Mesenchymal stem cell (in vitro differentiated cells and primary cell): ENCODE data around the gene SERPINC1.

Experiments used
- DNase-seq: peaks from one replicate; pipeline ENCODE4 v3.0.0-alpha.2; 2013
- H2AFZ ChIP-seq: one replicate; pipeline ENCODE4 v1.6.1; 2013; ENCODE audit warnings: low read depth, mild to moderate bottlenecking, control low read depth, inconsistent platforms, low read length, moderate library complexity
- H2AK5ac ChIP-seq: 2 replicates; pipeline ENCODE4 v1.6.1; 2013; ENCODE audit warnings: low read length, moderate library complexity, mild to moderate bottlenecking, inconsistent platforms; ENCODE audit not compliant: severe bottlenecking
- H2BK120ac ChIP-seq: one replicate; pipeline ENCODE4 v1.6.1; 2013; ENCODE audit warnings: low read depth, mild to moderate bottlenecking, inconsistent platforms, low read length, moderate library complexity
- H2BK12ac ChIP-seq, 2 experiments: one replicate each; pipeline ENCODE4 v1.6.1; 2013; ENCODE audit warnings: inconsistent platforms in 2 of 2, low read length in 2 of 2, mild to moderate bottlenecking in 2 of 2, moderate library complexity in 2 of 2, control low read depth in 1 of 2
- H2BK15ac ChIP-seq: one replicate; pipeline ENCODE4 v1.6.1; 2013; ENCODE audit warnings: mild to moderate bottlenecking, low read depth, inconsistent platforms; ENCODE audit not compliant: poor library complexity, severe bottlenecking
- H2BK5ac ChIP-seq: 2 replicates; pipeline ENCODE4 v1.6.1; 2013; ENCODE audit warnings: low read depth, mild to moderate bottlenecking, low read length, control low read depth, inconsistent platforms; ENCODE audit not compliant: poor library complexity, severe bottlenecking
- H3K14ac ChIP-seq, 2 experiments: one replicate each; pipeline ENCODE4 v1.6.1; 2013; ENCODE audit warnings: inconsistent platforms in 2 of 2, low read length in 2 of 2, control low read depth in 1 of 2, mild to moderate bottlenecking in 1 of 2, moderate library complexity in 1 of 2
- H3K18ac ChIP-seq, 2 experiments: one replicate each; pipeline ENCODE4 v1.6.1; 2013; ENCODE audit warnings: inconsistent platforms in 2 of 2, low read length in 2 of 2, control low read depth in 1 of 2, low read depth in 1 of 2, mild to moderate bottlenecking in 1 of 2
- H3K23ac ChIP-seq, 2 experiments: one replicate each; pipeline ENCODE4 v1.6.1; 2013; ENCODE audit warnings: inconsistent platforms in 2 of 2, low read length in 2 of 2, mild to moderate bottlenecking in 2 of 2, moderate library complexity in 2 of 2, control low read depth in 1 of 2
- H3K27ac ChIP-seq: 2 replicates; pipeline ENCODE4 v1.5.1; 2013; ENCODE audit warnings: mild to moderate bottlenecking, moderate library complexity, low read length, control low read depth, inconsistent platforms; ENCODE audit not compliant: poor library complexity, severe bottlenecking
- H3K27me3 ChIP-seq, 2 experiments: 2 replicates each; pipeline versions ENCODE4 v1.6.1 to v1.7.0; 2013; ENCODE audit warnings: low read length in 2 of 2, mild to moderate bottlenecking in 2 of 2, moderate library complexity in 2 of 2, control low read depth in 1 of 2, inconsistent platforms in 1 of 2; ENCODE audit not compliant: control insufficient read depth in 1 of 2, insufficient read depth in 1 of 2
- H3K36me3 ChIP-seq, 2 experiments: 2 replicates each; pipeline versions ENCODE4 v1.6.1 to v1.7.0; 2013; ENCODE audit warnings: low read length in 2 of 2, control low read depth in 1 of 2, inconsistent platforms in 1 of 2, low read depth in 1 of 2, mild to moderate bottlenecking in 1 of 2; ENCODE audit not compliant: insufficient read depth in 2 of 2, control insufficient read depth in 1 of 2
- H3K4ac ChIP-seq, 2 experiments: one replicate each; pipeline ENCODE4 v1.6.1; 2013; ENCODE audit warnings: inconsistent platforms in 2 of 2, low read length in 2 of 2, mild to moderate bottlenecking in 2 of 2, moderate library complexity in 2 of 2, control low read depth in 1 of 2, low read depth in 1 of 2
- H3K4me1 ChIP-seq: 2 replicates; pipeline ENCODE4 v1.6.1; 2013; ENCODE audit warnings: low read depth, low read length, control low read depth; ENCODE audit not compliant: control insufficient read depth, insufficient read depth
- H3K4me2 ChIP-seq: 2 replicates; pipeline ENCODE4 v1.6.1; 2013; ENCODE audit warnings: low read length, mild to moderate bottlenecking, inconsistent platforms; ENCODE audit not compliant: poor library complexity, severe bottlenecking
- H3K4me3 ChIP-seq, 2 experiments: 2 replicates each; pipeline versions ENCODE4 v1.5.1 to v1.7.0; 2013; ENCODE audit warnings: low read length in 2 of 2, mild to moderate bottlenecking in 2 of 2, control low read depth in 1 of 2, low read depth in 1 of 2; ENCODE audit not compliant: insufficient read depth in 1 of 2
- H3K79me1 ChIP-seq: replicated peaks from 2 replicates; pipeline ENCODE4 v1.6.1; 2013; ENCODE audit warnings: mild to moderate bottlenecking, control low read depth, low read length, inconsistent platforms; ENCODE audit not compliant: poor library complexity, severe bottlenecking
- H3K9ac ChIP-seq: 2 replicates; pipeline ENCODE4 v1.7.0; 2013; ENCODE audit warnings: mild to moderate bottlenecking, low read length, moderate library complexity
- H3K9me3 ChIP-seq: 2 replicates; pipeline ENCODE4 v1.7.0; 2013; ENCODE audit warnings: mild to moderate bottlenecking, low read length; ENCODE audit not compliant: control insufficient read depth
- H4K8ac ChIP-seq: one replicate; pipeline ENCODE4 v1.6.1; 2013; ENCODE audit warnings: inconsistent platforms, mild to moderate bottlenecking, low read length, moderate library complexity
- H4K91ac ChIP-seq: one replicate; pipeline ENCODE4 v1.6.1; 2013; ENCODE audit warnings: mild to moderate bottlenecking, low read length, inconsistent platforms
- WGBS: methylation state at CpG from one replicate; pipeline ENCODE4 v1.1.7; 2013; ENCODE audit warnings: mixed read lengths; 5-methylcytosine and 5-hydroxymethylcytosine counted together

Gene SERPINC1

GRCh38 chr1:173867753-173868265 is 49.3 kb downstream of the SERPINC1 start, which contains the start of gene GAS5:
GAS5 (minus strand) TSS chr1:173867989.
- peak within 1 kb of the TSS in 1 of 2 experiments; percentile 99 for H3K14ac ChIP-seq
- H2AFZ ChIP-seq, result peak within 1 kb of the TSS; percentile 77
- H3K27me3 ChIP-seq, result no peaks in the 10 kb centered on the region
- peaks cover 18% of the 10 kb centered on the region for H3K79me1 ChIP-seq
- no peaks in the 10 kb centered on the region for H3K9me3 ChIP-seq
- peak within 1 kb of the TSS; percentile 93 for H2BK5ac ChIP-seq
- no peaks in the 10 kb centered on the region for H3K4me1 ChIP-seq
- H3K4me3 ChIP-seq, result peak within 1 kb of the TSS; percentile 82 to 91
- peak within 1 kb of the TSS; percentile 18 to 89 for H2BK12ac ChIP-seq
- H2AK5ac ChIP-seq, result peak within 1 kb of the TSS; percentile 72
- peak within 1 kb of the TSS; percentile 94 for H4K8ac ChIP-seq
- H4K91ac ChIP-seq, result peak within 1 kb of the TSS; percentile 96
- peak within 1 kb of the TSS; percentile 81 for H3K4me2 ChIP-seq
- peaks cover 17 to 60% of the 10 kb centered on the region in 2 experiments for H3K36me3 ChIP-seq
- H3K9ac ChIP-seq, result peak within 1 kb of the TSS; percentile 92
- peak within 1 kb of the TSS; percentile 91 to 97 for H3K4ac ChIP-seq
- peak within 1 kb of the TSS; percentile 81 for H3K27ac ChIP-seq
- H3K23ac ChIP-seq, result peak within 1 kb of the TSS in 1 of 2 experiments; percentile 27
- DNase-seq, result peak; percentile 100
- H2BK15ac ChIP-seq, result peak within 1 kb of the TSS; percentile 86
- H2BK120ac ChIP-seq, result peak within 1 kb of the TSS; percentile 92
- WGBS, result 2% methylated on average over 18 of the region's 30 CpGs
- H3K18ac ChIP-seq, result peak within 1 kb of the TSS; percentile 98 to 100

- Histone ChIP-seq H2BK120ac (no peak overlapping the region), H3K4me3 (peak overlapping the region; percentile 72 to 91), H3K27me3 (no peaks in the 10 kb centered on the region), H3K9me3 (no peaks in the 10 kb centered on the region), H3K79me1 (peaks cover 17% of the 10 kb centered on the region), H3K23ac (peak overlapping the region in 1 of 2 experiments; percentile 27), H3K4ac (peak overlapping the region in 1 of 2 experiments; percentile 81), H2BK12ac (no peak overlapping the region), H3K27ac (peak overlapping the region; percentile 81), H2AFZ (no peak overlapping the region), H2AK5ac (peak overlapping the region; percentile 69), H4K91ac (peak overlapping the region; percentile 66), H2BK5ac (no peak overlapping the region), H3K9ac (peak overlapping the region; percentile 92), H2BK15ac (no peak overlapping the region), H3K14ac (peak overlapping the region in 1 of 2 experiments; percentile 45), H3K4me2 (peak overlapping the region; percentile 79), H3K36me3 (peaks cover 23 to 65% of the 10 kb centered on the region in 2 experiments), H3K18ac (peak overlapping the region; percentile 76 to 92), H4K8ac (peak overlapping the region; percentile 70), H3K4me1 (no peaks in the 10 kb centered on the region)
- WGBS, result under 1% methylated on average over 32 of the region's 32 CpGs
- no peak for DNase-seq
Measured at GRCh38 chr1:173867141-173867752, 49.9 kb downstream of the SERPINC1 start.

GRCh38 chr1:173866413-173867115 is 50.6 kb downstream of the SERPINC1 start:
- Histone ChIP-seq H3K4ac (no peak overlapping the region), H4K91ac (no peak overlapping the region), H3K14ac (no peak overlapping the region), H3K27me3 (no peaks in the 10 kb centered on the region), H3K4me1 (no peaks in the 10 kb centered on the region), H3K79me1 (peaks cover 16% of the 10 kb centered on the region), H3K9me3 (no peaks in the 10 kb centered on the region), H3K36me3 (peaks cover 28 to 68% of the 10 kb centered on the region in 2 experiments), H3K9ac (peak overlapping the region; percentile 92), H2AFZ (no peak overlapping the region), H2BK5ac (no peak overlapping the region), H2BK15ac (no peak overlapping the region), H4K8ac (no peak overlapping the region), H3K18ac (no peak overlapping the region), H3K4me3 (peak overlapping the region; percentile 18 to 91), H3K23ac (no peak overlapping the region), H3K4me2 (peak overlapping the region; percentile 79), H3K27ac (peak overlapping the region; percentile 45), H2AK5ac (no peak overlapping the region), H2BK120ac (no peak overlapping the region), H2BK12ac (no peak overlapping the region)
- no peak for DNase-seq
- 0% methylated on average over 1 of the region's 2 CpGs for WGBS
